HG03575 (cell line): Measurements from ENCODE around the gene SCN1B.

ENCODE experiments used
- ATAC-seq: cut with Tn5 transposase; IDR thresholded peaks from one replicate; pipeline ENCODE4 v1.9.1; 2021; ENCODE audit not compliant: unreplicated experiment, insufficient number of reproducible peaks, low FRiP score; ENCODE audit errors: extremely low read depth

Gene SCN1B

DNA sequence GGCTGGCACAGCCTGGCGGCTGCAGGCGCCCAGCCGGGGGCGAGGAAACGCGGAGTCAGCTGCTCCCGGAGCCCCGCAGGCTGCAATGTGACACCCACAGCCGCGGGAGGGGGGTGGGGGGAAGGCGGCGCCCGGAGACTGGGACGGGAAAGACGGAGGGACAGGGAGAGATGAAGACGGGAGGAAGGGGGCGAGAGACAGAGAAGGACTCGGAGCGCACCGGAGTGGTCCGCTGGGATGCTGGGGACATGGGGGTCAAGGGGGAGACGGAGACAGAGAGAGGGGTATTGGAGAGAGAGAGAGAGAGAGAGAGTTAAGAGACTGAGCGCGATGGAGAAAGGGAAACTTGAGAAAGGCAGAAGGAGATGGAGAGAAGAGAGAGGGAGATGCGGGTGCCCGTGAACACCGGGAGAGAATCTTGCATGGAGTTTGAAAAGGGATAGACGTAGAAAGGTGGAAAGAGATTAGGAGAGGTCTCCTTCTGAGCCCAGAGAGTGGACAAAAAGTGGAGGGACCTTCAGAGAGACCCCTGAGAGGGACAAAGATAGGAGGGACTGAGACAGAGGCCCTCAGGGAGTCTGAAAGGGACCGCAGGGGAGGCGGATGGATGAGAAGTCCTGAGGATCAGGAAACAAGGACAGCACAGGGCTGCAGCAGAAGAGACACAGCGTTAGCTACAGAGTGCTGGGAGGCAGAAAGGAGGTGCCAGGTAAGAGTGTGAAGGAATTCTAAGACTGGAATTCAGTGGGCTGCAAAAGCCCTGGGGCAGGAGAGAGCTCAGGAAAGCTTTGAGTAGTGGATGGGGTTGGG lies 1.0 kb downstream of the SCN1B start:
- ATAC-seq, result no peak

- ATAC-seq, result no peak
These were observed 2.1 kb downstream of the SCN1B start for GRCh38 chr19:35032356-35032865.

DNA sequence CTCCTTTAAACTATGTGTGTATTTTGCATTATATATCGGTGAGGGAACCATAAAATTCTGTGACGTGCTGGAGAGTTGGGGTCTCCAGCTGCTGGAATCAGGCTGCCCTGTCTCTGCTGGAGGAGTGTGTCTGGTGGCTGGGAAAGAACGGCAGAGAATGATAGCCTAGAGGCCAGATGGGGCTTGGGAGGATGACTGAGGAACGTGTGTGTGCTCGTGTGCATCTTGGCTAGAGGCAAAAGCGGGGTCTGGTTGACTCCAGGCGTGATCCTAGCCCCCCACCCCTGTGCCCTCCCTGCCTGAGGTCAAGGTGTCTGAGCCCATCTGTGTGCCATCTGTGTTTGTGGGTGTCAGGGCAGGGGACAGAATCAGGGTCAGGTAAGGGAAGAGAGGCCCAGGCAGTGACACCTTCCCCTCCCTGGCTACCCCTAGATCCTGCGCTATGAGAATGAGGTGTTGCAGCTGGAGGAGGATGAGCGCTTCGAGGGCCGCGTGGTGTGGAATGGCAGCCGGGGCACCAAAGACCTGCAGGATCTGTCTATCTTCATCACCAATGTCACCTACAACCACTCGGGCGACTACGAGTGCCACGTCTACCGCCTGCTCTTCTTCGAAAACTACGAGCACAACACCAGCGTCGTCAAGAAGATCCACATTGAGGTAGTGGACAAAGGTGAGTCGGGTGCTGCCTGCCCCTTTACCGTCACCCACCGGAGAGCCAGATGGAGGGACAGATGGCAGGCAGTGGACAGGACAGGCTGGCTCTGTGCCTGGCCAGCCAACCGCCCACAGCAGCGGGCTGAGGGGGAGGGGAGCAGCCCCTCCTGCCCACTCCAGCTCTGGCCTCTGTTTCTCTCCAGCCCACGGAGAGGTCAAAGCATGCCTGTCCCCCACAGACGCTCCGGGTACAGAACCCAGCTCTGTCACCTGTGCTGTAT lies 3.1 kb downstream of the SCN1B start:
- no peak for ATAC-seq

- no peak for ATAC-seq
These were observed 3.8 kb downstream of the SCN1B start for GRCh38 chr19:35034005-35034502.

- no peak for ATAC-seq
These were observed 4.5 kb downstream of the SCN1B start for GRCh38 chr19:35034588-35035382.

- ATAC-seq, result no peak
These were observed 7.7 kb downstream of the SCN1B start for GRCh38 chr19:35037716-35038622.

DNA sequence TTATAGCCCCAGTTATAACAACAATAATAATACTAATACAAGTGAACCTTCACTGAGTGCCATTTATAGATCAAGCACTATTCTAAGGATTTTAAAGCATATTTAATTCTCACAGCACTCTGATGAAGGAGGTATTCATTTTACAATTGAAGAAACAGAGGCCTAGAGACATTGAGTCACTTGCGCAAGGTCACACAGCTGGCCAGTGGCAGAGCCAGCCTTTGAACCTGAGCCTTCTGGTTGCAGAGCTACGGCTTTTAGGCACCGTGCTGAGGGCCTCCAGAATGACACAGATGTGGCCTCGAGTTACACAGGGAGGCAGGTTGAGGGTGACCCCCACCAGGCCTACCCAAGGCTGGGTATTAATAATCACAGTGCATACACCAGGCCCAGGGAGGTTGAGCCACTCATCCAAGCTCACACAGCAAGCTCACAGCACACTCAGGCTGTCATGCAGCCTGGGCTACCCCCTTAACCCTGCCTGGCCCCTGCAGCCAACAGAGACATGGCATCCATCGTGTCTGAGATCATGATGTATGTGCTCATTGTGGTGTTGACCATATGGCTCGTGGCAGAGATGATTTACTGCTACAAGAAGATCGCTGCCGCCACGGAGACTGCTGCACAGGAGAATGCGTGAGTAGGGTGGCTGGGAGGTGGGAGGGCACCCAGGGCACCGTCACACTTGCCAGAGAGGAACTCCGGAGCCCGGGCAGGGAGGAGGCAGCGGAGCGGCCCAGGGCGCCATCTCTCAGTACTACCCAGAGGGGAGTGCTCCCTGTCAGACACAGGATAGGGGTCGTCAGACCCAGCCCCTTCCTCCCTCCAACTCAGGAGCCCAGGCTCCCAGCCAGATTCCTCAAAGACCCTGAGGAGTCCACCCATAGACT lies 8.6 kb downstream of the SCN1B start:
- no peak for ATAC-seq

DNA sequence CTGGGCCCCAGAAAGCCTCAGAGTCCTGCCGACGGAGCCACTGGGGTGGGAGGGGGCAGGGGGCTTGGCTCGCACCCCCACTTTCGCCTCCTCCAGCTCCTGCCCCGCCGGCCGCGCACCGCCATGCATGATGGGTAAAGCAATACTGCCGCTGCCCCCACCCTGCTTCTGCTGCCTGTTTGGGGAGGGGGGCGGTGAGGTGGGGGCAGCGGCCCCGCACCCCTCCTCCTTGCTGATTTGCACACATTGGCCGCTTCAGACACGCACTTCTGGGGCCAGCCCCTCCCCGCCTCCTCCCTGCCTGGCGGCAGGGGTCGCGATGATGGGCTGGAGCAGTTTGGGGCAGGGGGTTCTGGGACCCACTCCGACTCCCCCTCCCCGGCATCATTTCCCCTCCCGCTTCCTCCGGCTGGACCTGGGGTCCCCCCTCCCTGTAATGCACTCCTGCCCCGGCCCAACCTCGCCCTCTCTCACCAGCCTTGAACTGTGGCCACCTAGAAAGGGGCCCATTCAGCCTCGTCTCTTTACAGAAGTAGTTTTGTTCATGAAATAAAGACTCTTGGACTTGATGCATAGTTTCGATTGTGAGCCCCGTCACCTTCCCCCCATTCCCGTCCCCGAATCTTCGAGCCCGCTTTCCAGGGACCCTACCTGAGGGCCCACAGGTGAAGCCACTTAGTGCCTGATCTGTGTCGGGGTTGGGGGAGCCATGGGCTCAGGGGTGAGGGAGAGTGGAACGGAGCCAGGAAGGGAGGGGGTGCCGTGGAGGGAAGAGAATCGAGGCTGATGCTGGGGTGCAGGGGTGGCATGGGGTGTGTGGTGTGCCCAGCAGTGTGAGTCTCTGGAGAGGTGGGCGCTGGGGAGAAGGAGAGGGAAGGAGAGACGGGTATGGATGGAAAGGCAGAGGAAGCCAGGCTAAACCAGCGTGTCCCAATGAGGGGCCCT lies 9.9 kb downstream of the SCN1B start:
- no peak for ATAC-seq

- no peak for ATAC-seq
These were observed 10.7 kb downstream of the SCN1B start for GRCh38 chr19:35040826-35041547.

DNA sequence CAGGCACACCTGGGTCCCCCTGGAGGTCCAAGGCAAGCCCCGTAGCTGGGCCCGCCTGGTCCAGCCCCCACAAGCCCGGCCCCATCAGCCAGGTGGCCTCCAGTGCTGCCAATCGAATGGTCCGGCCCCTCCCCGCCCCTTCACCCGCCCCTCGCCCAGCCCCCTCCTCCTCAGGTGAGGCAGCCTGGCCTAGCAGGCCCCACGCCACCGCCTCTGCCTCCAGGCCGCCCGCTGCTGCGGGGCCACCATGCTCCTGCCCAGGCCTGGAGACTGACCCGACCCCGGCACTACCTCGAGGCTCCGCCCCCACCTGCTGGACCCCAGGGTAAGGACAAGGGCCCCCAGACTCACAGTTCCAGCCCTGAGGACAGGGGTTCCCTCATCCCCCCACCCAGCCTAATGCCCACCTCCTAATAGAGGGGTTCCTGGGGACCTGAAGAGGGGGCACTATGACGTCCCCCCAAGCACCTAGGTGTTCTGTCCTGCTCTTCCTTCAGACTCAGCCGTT lies 11.3 kb downstream of the SCN1B start, which contains the start of gene HPN:
Gene HPN (plus strand): TSS at position 174 of the 508 bp plus-strand sequence. CDS start 786 bp downstream, outside the sequence.
- ATAC-seq, result no peak

DNA sequence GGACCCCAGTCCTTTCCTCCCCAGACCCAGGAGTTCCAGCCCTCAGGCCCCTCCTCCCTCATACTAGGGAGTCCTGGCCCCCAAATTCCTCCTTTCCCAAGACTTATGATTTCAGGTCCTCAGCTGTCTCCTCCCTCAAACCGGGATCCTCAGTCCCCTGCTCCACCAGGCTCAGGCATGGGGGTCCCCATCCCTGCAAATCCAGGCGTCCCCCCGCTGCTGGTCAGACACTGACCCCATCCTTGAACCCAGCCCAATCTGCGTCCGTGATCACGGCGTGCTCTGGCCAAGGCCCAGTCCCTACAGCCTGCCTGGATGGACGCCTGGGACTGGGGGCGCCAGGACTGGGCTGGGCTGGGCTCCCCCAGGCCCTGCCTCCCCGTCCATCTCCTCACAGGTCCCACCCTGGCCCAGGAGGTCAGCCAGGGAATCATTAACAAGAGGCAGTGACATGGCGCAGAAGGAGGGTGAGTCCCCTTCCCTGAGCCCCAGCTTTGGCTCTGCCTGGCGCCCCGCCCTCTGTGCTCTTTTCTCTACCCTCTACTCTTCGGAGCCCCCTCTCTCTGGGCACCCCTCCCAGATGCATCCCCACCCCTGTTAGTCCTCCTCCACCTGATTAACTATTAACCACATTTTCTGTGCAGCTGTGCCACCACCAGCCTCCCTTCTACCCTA lies 11.9 kb downstream of the SCN1B start:
- no peak for ATAC-seq

DNA sequence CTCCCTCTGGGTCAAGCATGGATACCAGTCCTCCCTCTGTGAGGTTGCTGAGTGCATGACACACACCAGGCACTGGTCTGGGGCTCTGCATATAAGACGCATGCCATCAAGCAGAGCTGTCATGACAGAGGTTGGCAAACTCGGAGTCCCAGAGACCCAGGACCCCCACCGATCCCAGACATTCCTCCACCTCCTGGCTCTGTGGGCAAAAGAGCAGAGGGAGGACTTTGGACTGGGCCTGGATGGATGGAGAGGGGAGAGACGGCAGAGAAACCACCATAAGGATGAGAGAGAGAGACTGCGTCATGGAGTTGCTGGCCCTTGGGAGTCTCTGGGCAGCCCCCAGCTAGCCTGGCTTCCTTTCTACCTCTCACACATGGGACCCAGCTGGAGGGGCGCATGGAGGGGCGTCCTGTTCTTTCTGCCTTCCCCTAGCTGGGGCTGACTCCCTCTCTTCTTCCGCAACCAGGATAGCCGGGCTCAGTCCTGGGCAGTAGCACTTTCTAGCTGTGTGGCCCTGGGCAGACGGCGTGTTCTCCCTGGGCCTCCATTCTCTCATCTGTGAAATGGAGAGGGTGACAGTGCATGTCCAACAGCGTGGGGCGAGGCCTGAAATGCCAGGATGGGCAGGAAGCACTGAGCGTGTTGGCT lies 12.8 kb downstream of the SCN1B start:
- ATAC-seq, result no peak

- no peak for ATAC-seq
These were observed 13.6 kb downstream of the SCN1B start for GRCh38 chr19:35043906-35044305.
